SK-N-SH treated with all-trans-retinoic acid at 6 μM for 48 hours (cell line): ENCODE data around the gene SEMA3G.
A peak's percentile ranks its signal among the peaks of the same experiment; 100 is the strongest.

Experiments
- ATAC-seq: fragments of 200-7000 bp; cut with Tn5 transposase; 3 replicates; pipeline ENCODE4 v1.9.1; 2020; ENCODE audit warnings: mild to moderate bottlenecking, moderate library complexity
- ARNTL ChIP-seq: fragments of 450-650 bp; formaldehyde crosslinking; IDR thresholded peaks from 2 replicates; pipeline ENCODE4 v1.5.0; 2020; ENCODE audit warnings: low read depth, mild to moderate bottlenecking, moderate library complexity, borderline replicate concordance
- BACH2 ChIP-seq: fragments of 250-450 bp; sonication (Bioruptor Pico); IDR thresholded peaks from 2 replicates; pipeline ENCODE4 v1.9.0; 2021; ENCODE audit warnings: mild to moderate bottlenecking, borderline replicate concordance
- GLIS3 ChIP-seq: fragments of 250-450 bp; sonication (Bioruptor Pico); IDR thresholded peaks from 2 replicates; pipeline ENCODE4 v1.5.0; 2020; ENCODE audit warnings: mild to moderate bottlenecking, moderate library complexity
- ISL1 ChIP-seq: fragments of 250-450 bp; sonication (Bioruptor Pico); IDR thresholded peaks from 2 replicates; pipeline ENCODE4 v2.1.2; 2022; ENCODE audit warnings: mild to moderate bottlenecking, moderate library complexity
- PPARA ChIP-seq: fragments of 250-450 bp; sonication (Bioruptor Pico); IDR thresholded peaks from 2 replicates; pipeline ENCODE4 v1.5.0; 2020; ENCODE audit warnings: mild to moderate bottlenecking, borderline replicate concordance
- TCF4 ChIP-seq: fragments of 250-450 bp; sonication (Bioruptor Pico); IDR thresholded peaks from 2 replicates; pipeline ENCODE4 v1.8.0; 2021; ENCODE audit warnings: mild to moderate bottlenecking, moderate library complexity, borderline replicate concordance
- TOX ChIP-seq: fragments of 250-450 bp; sonication (Bioruptor Pico); IDR thresholded peaks from 2 replicates; pipeline ENCODE4 v1.8.0; 2021; ENCODE audit warnings: mild to moderate bottlenecking, moderate library complexity, borderline replicate concordance
- ZFP3 ChIP-seq: fragments of 250-450 bp; sonication (Bioruptor Pico); IDR thresholded peaks from 2 replicates; pipeline ENCODE4 v1.5.0; 2020; ENCODE audit warnings: mild to moderate bottlenecking, moderate library complexity
- ZFP30 ChIP-seq: fragments of 450-650 bp; formaldehyde crosslinking; IDR thresholded peaks from 2 replicates; pipeline ENCODE4 v1.5.0; 2022; ENCODE audit warnings: mild to moderate bottlenecking, moderate library complexity
- ZNF565 ChIP-seq: fragments of 450-650 bp; formaldehyde crosslinking; conservative IDR thresholded peaks from 2 replicates; pipeline ENCODE4 v1.5.0; 2020; ENCODE audit warnings: low read depth, mild to moderate bottlenecking, moderate library complexity
- ZNF70 ChIP-seq: fragments of 450-650 bp; formaldehyde crosslinking; IDR thresholded peaks from 2 replicates; pipeline ENCODE4 v1.5.0; 2020; ENCODE audit warnings: mild to moderate bottlenecking, moderate library complexity
- ZNF8 ChIP-seq: fragments of 450-650 bp; formaldehyde crosslinking; IDR thresholded peaks from 2 replicates; pipeline ENCODE4 v1.5.0; 2020; ENCODE audit warnings: mild to moderate bottlenecking, moderate library complexity
- TF ChIP-seq, protein P1 (sequence below): fragments of 250-450 bp; sonication (Bioruptor Pico); IDR thresholded peaks from 2 replicates; pipeline ENCODE4 v1.8.0; 2020; ENCODE audit warnings: mild to moderate bottlenecking, moderate library complexity, borderline replicate concordance
- TF ChIP-seq, protein P2 (sequence below): fragments of 250-450 bp; sonication (Bioruptor Pico); IDR thresholded peaks from 2 replicates; pipeline ENCODE4 v1.5.0; 2020; ENCODE audit warnings: mild to moderate bottlenecking, moderate library complexity
- TF ChIP-seq, protein P3 (sequence below): fragments of 250-450 bp; sonication (Bioruptor Pico); IDR thresholded peaks from 2 replicates; pipeline ENCODE4 v1.5.1; 2020; ENCODE audit warnings: low read depth, mild to moderate bottlenecking, moderate library complexity

Gene SEMA3G

DNA sequence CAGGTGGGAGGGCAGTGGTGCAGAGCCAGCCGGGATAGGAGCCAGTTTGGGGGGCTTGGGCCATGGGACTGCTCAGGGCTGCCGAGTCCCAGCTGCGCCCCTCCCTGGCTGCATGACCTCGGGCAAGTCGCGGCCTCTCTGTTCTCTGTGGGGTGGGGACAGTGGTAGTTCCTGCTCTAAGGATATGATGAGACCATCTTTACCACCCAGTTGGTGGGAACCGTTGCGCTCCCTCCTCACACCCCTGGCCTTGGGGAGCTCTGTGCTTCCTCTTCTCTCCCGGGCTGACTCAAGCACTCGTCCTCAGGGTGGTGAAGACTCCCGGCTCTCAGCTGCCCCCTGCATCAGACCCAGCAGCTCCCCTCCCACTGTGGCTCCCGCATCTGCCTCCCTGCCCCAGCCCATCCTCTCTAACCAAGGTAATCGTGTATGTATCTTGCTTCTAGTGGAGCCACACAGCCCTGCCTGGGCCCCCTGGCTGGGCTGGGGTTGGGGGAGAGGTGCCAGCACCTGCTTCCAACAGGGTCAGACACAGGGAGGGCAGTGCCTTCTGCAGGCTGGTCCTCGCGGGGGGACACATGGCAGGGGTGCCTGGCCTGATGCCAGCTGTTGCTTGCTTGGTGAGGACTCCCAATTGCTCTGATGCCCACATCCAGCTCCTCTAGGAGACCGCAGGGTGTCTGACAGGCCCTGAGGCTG, 35.1 kb upstream of the SEMA3G start:
- TF ChIP-seq, protein P1, sequence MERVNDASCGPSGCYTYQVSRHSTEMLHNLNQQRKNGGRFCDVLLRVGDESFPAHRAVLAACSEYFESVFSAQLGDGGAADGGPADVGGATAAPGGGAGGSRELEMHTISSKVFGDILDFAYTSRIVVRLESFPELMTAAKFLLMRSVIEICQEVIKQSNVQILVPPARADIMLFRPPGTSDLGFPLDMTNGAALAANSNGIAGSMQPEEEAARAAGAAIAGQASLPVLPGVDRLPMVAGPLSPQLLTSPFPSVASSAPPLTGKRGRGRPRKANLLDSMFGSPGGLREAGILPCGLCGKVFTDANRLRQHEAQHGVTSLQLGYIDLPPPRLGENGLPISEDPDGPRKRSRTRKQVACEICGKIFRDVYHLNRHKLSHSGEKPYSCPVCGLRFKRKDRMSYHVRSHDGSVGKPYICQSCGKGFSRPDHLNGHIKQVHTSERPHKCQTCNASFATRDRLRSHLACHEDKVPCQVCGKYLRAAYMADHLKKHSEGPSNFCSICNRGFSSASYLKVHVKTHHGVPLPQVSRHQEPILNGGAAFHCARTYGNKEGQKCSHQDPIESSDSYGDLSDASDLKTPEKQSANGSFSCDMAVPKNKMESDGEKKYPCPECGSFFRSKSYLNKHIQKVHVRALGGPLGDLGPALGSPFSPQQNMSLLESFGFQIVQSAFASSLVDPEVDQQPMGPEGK (CRISPR knock-in tag), result no peak
- TF ChIP-seq ZFP3 (CRISPR knock-in tag) (no peak), GLIS3 (CRISPR knock-in tag) (no peak), ZNF565 (no peak), ARNTL (CRISPR knock-in tag) (no peak)
- TF ChIP-seq, protein P2, sequence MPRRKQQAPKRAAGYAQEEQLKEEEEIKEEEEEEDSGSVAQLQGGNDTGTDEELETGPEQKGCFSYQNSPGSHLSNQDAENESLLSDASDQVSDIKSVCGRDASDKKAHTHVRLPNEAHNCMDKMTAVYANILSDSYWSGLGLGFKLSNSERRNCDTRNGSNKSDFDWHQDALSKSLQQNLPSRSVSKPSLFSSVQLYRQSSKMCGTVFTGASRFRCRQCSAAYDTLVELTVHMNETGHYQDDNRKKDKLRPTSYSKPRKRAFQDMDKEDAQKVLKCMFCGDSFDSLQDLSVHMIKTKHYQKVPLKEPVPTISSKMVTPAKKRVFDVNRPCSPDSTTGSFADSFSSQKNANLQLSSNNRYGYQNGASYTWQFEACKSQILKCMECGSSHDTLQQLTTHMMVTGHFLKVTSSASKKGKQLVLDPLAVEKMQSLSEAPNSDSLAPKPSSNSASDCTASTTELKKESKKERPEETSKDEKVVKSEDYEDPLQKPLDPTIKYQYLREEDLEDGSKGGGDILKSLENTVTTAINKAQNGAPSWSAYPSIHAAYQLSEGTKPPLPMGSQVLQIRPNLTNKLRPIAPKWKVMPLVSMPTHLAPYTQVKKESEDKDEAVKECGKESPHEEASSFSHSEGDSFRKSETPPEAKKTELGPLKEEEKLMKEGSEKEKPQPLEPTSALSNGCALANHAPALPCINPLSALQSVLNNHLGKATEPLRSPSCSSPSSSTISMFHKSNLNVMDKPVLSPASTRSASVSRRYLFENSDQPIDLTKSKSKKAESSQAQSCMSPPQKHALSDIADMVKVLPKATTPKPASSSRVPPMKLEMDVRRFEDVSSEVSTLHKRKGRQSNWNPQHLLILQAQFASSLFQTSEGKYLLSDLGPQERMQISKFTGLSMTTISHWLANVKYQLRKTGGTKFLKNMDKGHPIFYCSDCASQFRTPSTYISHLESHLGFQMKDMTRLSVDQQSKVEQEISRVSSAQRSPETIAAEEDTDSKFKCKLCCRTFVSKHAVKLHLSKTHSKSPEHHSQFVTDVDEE (CRISPR knock-in tag), result no peak
- TF ChIP-seq, all 23 proteins: peak for 0
- no peak for ATAC-seq

DNA sequence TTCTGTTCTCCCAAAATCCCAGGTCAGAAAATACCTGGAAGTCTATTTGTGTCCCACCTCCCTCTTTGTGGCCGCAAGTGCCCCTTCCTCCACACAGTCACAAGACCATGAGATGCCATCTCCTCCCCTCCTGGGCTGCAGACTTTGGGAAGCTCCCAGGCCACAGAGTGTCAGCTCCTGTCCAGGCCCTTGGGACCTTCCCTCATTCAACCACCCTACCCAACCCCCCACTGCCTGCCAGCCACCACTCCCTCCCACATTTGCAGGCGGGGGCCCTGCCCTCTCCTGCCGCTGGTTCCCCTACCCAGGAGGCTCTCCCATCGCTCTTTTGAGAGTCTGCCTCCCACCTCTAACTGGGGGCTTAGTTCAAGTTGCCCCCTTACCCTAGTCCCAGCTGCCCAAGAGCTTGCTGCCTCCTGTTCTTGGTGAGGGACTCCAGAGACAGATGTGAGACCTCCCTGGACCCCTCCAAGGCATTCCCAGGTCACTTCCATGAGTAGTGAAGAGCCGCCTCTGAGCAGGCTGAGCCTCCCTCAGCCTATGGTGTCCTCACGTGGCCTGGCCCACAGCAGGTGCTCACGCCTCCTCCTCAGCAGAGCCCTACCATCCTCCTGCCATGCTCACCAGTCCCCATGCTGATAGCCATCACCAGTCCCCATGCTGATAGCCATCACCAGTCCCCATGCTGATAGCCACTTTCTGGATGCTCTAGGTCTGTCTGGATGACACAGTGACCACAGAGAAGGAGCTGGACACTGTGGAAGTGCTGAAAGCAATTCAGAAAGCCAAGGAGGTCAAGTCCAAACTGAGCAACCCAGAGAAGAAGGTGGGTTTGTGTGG, 34.4 kb upstream of the SEMA3G start:
- TF ChIP-seq ZNF70 (no peak), TCF4 (CRISPR knock-in tag) (peak; percentile 77; the same call in 1 of the 2 replicates), PPARA (no peak)
- TF ChIP-seq, protein P2 (CRISPR knock-in tag), result peak; percentile 52; the same call in 1 of the 2 replicates
- ATAC-seq, result no peak

DNA sequence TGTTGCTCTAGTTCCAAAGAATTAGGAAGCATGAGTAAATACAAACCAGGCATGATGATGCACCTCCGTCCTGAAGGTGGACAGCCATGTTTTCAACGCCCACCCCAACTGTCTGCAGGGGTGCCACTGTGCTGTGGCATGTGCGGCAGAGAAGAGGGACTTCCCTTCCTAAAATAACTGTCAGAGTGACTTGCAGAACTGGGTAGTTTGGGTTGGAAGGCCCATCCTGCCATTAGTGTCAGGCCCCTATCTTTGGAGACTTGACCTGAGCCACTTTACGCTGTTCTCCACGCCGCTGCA, 32.8 kb upstream of the SEMA3G start:
- no peak for ATAC-seq
- no peak for TF ChIP-seq ZNF70
- TF ChIP-seq BACH2, result no peak
- TF ChIP-seq, protein P3, sequence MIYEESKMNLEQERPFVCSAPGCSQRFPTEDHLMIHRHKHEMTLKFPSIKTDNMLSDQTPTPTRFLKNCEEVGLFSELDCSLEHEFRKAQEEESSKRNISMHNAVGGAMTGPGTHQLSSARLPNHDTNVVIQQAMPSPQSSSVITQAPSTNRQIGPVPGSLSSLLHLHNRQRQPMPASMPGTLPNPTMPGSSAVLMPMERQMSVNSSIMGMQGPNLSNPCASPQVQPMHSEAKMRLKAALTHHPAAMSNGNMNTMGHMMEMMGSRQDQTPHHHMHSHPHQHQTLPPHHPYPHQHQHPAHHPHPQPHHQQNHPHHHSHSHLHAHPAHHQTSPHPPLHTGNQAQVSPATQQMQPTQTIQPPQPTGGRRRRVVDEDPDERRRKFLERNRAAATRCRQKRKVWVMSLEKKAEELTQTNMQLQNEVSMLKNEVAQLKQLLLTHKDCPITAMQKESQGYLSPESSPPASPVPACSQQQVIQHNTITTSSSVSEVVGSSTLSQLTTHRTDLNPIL (CRISPR knock-in tag), result no peak
- no peak for TF ChIP-seq TOX (CRISPR knock-in tag)
- no peak for TF ChIP-seq ZFP30 (CRISPR knock-in tag)
- TF ChIP-seq ISL1 (CRISPR knock-in tag), result no peak
- TF ChIP-seq, protein P2 (CRISPR knock-in tag), result no peak
- TF ChIP-seq ZNF8 (CRISPR knock-in tag), result no peak
- TF ChIP-seq, protein P1 (CRISPR knock-in tag), result no peak
